T-cell (primary cell): ENCODE results near the gene PPP1R14D. TPM values are rescaled to one million over a fixed set of nuclear protein-coding genes. Genes with fewer than 3 reads are reported as not detected.

Source experiments
- ATAC-seq, 4 experiments: fragments of 200-7000 bp in 3 of 4; fragments of 150-1000 bp in 1 of 4; cut with Tn5 transposase; replicated peaks in 1 of 4; 1 replicate in 3 of 4; 2 replicates in 1 of 4; pipeline ENCODE4 v1.10.0; 2021; ENCODE audit warnings: moderate library complexity in 3 of 4, mild to moderate bottlenecking in 2 of 4, moderate number of reproducible peaks in 1 of 4
- CTCF ChIA-PET, 2 donors: fragments of 300-600 bp; sonication (Branson Sonifier 250); formaldehyde crosslinking; loops; one replicate each; lab custom pipeline; 2022; ENCODE audit warnings: antibody characterized with exemption in 2 of 2; lab: Charles Lee
- POLR2A ChIA-PET, 2 donors: fragments of 300-600 bp; sonication (Branson Sonifier 250); formaldehyde crosslinking; loops; one replicate each; lab custom pipeline; 2022; ENCODE audit warnings: antibody characterized with exemption in 2 of 2; lab: Charles Lee
- DNase-seq, 35 experiments: peaks; one replicate each; pipeline versions ENCODE4 v3.0.0 to v3.0.0-alpha.2; 2013 to 2023
- H3K27ac ChIP-seq: one replicate; pipeline ENCODE4 v1.5.1; 2013; ENCODE audit warnings: low read length
- H3K27me3 ChIP-seq, 2 experiments: replicated peaks in 1 of 2; 1 replicate in 1 of 2; 2 replicates in 1 of 2; pipeline versions ENCODE4 v1.6.1 to v1.7.0; 2013; ENCODE audit warnings: low read length in 1 of 2, mixed read lengths in 1 of 2; ENCODE audit not compliant: control insufficient read depth in 2 of 2, insufficient read depth in 2 of 2; ENCODE audit errors: extremely low read depth in 1 of 2
- H3K36me3 ChIP-seq, 2 donors: 1 replicate in 1 of 2; 2 replicates in 1 of 2; pipeline versions ENCODE4 v1.6.1 to v1.7.0; 2013; ENCODE audit warnings: low read length in 1 of 2; ENCODE audit not compliant: control insufficient read depth in 2 of 2, insufficient read depth in 1 of 2; ENCODE audit errors: extremely low read depth in 1 of 2
- H3K4me1 ChIP-seq, 2 experiments: 1 replicate in 1 of 2; 2 replicates in 1 of 2; pipeline versions ENCODE4 v1.6.1 to v1.7.0; 2013; ENCODE audit warnings: low read length in 2 of 2, mixed read lengths in 1 of 2; ENCODE audit not compliant: insufficient read depth in 2 of 2, control insufficient read depth in 1 of 2; ENCODE audit errors: extremely low read depth in 1 of 2
- H3K4me3 ChIP-seq, 2 donors: 1 replicate in 1 of 2; 2 replicates in 1 of 2; pipeline versions ENCODE4 v1.5.1 to v1.7.0; 2013; ENCODE audit warnings: mild to moderate bottlenecking in 2 of 2, low read length in 1 of 2, moderate library complexity in 1 of 2; ENCODE audit not compliant: control insufficient read depth in 1 of 2; ENCODE audit errors: extremely low read depth in 1 of 2
- H3K9me3 ChIP-seq: 2 replicates; pipeline ENCODE4 v1.7.0; 2013
- H3K27ac Mint-ChIP-seq, 2 donors: one replicate each; pipeline ENCODE4 v1.8.0; 2020 to 2021; ENCODE audit warnings: mild to moderate bottlenecking in 2 of 2, mixed read lengths in 2 of 2
- H3K27me3 Mint-ChIP-seq, 2 donors: one replicate each; pipeline ENCODE4 v1.8.0; 2021 to 2022; ENCODE audit warnings: mixed read lengths in 2 of 2
- H3K36me3 Mint-ChIP-seq: one replicate; pipeline ENCODE4 v1.8.0; 2021; ENCODE audit warnings: mixed read lengths
- H3K4me1 Mint-ChIP-seq, 3 donors: one replicate each; pipeline ENCODE4 v1.8.0; 2020 to 2022; ENCODE audit warnings: mixed read lengths in 3 of 3, mild to moderate bottlenecking in 1 of 3
- H3K4me3 Mint-ChIP-seq, 3 donors: one replicate each; pipeline ENCODE4 v1.8.0; 2020 to 2022; ENCODE audit warnings: mild to moderate bottlenecking in 3 of 3, mixed read lengths in 3 of 3, moderate library complexity in 3 of 3
- H3K9me3 Mint-ChIP-seq, 3 donors: one replicate each; pipeline ENCODE4 v1.8.0; 2020 to 2022; ENCODE audit warnings: mixed read lengths in 3 of 3
- WGBS: methylation state at CpG from one replicate; pipeline ENCODE4 v1.1.5; 2013; ENCODE audit warnings: missing lambda C conversion rate; ENCODE audit not compliant: insufficient coverage; 5-methylcytosine and 5-hydroxymethylcytosine counted together
- total RNA-seq, 35 experiments: library from RNA in 6 of 35; stranded (reverse) in 6 of 35; fragments of 120-200 nt in 1 of 35; gene quantifications; one replicate each; pipeline versions ENCODE4 v1.2.1 to v1.2.4 and lab custom pipeline; 2013 to 2026

Gene PPP1R14D
- total RNA-seq, 5 donors from 2014 or later (not counting 1 experiment from before 2014, with no cell fraction given): not detected

DNA sequence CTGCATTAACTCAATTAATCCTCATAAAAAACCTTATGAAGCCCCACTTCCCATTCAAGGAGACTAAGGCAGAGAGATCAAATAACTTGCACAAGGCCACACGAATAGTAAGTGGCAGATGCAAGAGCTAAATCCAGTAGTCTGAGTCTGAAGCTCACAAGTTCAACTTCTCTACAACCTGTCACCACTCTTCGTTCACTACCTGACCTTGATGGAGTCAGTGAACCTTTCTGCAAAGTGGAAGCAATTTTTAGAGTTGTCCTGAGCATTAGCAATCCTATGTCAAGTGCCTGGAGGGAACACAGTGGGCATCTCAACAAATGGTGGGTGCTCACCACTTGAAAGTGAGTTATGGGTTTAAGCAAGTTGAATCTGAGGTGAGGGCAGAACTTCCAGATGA, 13.2 kb upstream of the PPP1R14D start:
- ChIA-PET CTCF (no interaction called here), POLR2A (no interaction called here)
- Histone ChIP-seq H3K4me1 (peaks cover 0 to 19% of the 10 kb centered on the region in 2 experiments), H3K9me3 (no peaks in the 10 kb centered on the region), H3K36me3 (no peaks in the 10 kb centered on the region), H3K27ac (no peak overlapping the region), H3K4me3 (no peak overlapping the region), H3K27me3 (peaks cover 0 to 29% of the 10 kb centered on the region in 2 experiments)
- Mint-ChIP-seq H3K4me3 (peak overlapping the region in 1 of 3 donors; percentile 4), H3K36me3 (no peaks in the 10 kb centered on the region), H3K9me3 (no peaks in the 10 kb centered on the region), H3K27me3 (peaks cover 7% of the 10 kb centered on the region in 2 donors), H3K4me1 (peaks cover 12 to 20% (median 13%) of the 10 kb centered on the region in 3 donors), H3K27ac (no peak overlapping the region)
- ATAC-seq (no peak), DNase-seq (no peak)
- WGBS: no CpG with 5 or more reads among the region's 2 CpGs

DNA sequence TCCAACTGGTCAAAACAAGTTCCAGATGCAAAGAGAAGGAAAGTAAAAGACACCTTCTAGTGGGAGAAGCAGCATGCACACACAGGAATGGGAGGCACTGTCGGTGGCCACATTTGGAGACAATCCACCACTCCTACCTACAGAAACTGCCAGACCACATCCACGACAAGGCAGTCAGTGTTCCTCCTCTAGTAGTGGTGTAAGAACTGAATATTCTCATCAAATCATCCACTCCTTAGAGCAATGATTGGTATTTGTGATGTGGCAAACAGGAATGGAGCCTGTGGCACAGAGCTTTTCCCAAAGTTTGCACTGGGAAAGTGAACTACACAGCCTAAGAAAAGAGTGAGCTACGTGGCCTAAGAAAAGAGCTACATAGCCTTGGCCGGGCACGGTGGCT, 10.2 kb upstream of the PPP1R14D start:
- Mint-ChIP-seq H3K27me3 (peaks cover 4 to 5% of the 10 kb centered on the region in 2 donors), H3K9me3 (no peaks in the 10 kb centered on the region), H3K4me3 (no peak overlapping the region), H3K36me3 (no peaks in the 10 kb centered on the region), H3K27ac (no peak overlapping the region), H3K4me1 (peaks cover 0 to 4% (median 4%) of the 10 kb centered on the region in 3 donors)
- WGBS: 93% methylated on average over 3 of the region's 5 CpGs
- no peak overlapping the region for H3K27ac ChIP-seq
- H3K36me3 ChIP-seq: no peaks in the 10 kb centered on the region
- H3K27me3 ChIP-seq: peaks cover 0 to 8% of the 10 kb centered on the region in 2 experiments
- H3K9me3 ChIP-seq: no peaks in the 10 kb centered on the region
- DNase-seq (no peak), ATAC-seq (no peak)
- H3K4me3 ChIP-seq: no peak overlapping the region
- CTCF ChIA-PET: no interaction called here
- POLR2A ChIA-PET: interaction anchor here (0.6 kb wide), 2 partner anchors 131 to 279 kb away, joined by 4 to 5 read pairs; no protein-coding TSS in a partner anchor
- peaks cover 0 to 5% of the 10 kb centered on the region in 2 experiments for H3K4me1 ChIP-seq

DNA sequence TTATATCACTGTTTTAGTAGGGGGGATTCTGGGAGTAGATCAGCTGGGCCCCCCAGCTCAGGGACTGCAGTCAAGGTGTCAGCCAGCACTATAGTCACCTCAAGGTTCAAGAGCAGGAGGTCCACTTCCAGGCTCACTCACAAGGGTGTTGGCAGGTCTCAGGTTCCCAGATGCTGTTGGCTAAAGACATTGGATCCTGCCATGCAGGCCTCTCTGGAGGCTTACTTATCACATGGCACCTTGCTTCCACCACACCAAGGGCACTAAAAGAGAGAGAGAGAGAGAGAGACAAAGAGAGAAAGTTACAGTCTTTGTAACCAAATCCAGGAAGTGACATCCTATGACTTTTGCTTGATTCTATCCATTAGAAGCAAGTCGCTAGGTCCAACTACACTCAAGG, 7.5 kb upstream of the PPP1R14D start:
- no peak overlapping the region for H3K4me3 ChIP-seq
- peaks cover 0 to 3% of the 10 kb centered on the region in 2 experiments for H3K27me3 ChIP-seq
- no peaks in the 10 kb centered on the region for H3K36me3 Mint-ChIP-seq
- H3K4me1 ChIP-seq: no peaks in the 10 kb centered on the region
- no peak overlapping the region for H3K27ac Mint-ChIP-seq
- H3K27ac ChIP-seq: no peak overlapping the region
- 80% methylated on average over 1 of the region's 1 CpG for WGBS
- DNase-seq (no peak), ATAC-seq (no peak)
- H3K9me3 Mint-ChIP-seq: no peaks in the 10 kb centered on the region
- no peaks in the 10 kb centered on the region for H3K27me3 Mint-ChIP-seq
- no peak overlapping the region for H3K4me3 Mint-ChIP-seq
- no peaks in the 10 kb centered on the region for H3K4me1 Mint-ChIP-seq
- H3K36me3 ChIP-seq: no peaks in the 10 kb centered on the region
- H3K9me3 ChIP-seq: no peaks in the 10 kb centered on the region
- POLR2A ChIA-PET: interaction anchor here in 1 of 2 donors (0.8 kb wide), 1 partner anchor 31 kb away, joined by 3 read pairs; no protein-coding TSS in a partner anchor
- CTCF ChIA-PET: no interaction called here

DNA sequence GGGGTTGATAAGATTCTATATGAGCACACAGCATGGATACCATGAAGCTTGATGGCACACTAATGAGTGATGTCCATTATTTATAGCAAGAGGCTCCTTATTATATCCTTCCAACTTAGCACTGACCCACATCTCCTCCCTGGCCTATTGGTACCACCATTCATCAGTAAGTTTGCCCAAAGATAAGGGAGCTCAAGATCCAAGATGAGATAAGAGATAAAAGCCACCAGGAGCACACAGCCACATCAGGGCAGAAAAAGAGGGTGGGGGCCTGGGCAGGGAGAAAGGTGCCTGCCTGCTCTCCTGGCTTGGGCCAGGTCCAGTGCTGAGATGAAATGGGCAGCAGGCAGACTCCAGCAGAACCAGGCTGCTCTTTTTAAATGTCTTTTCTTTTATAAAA, 4.4 kb upstream of the PPP1R14D start:
- POLR2A ChIA-PET: no interaction called here
- Mint-ChIP-seq H3K36me3 (no peaks in the 10 kb centered on the region), H3K27me3 (no peaks in the 10 kb centered on the region), H3K4me1 (no peaks in the 10 kb centered on the region), H3K27ac (no peak overlapping the region), H3K9me3 (no peaks in the 10 kb centered on the region), H3K4me3 (no peak overlapping the region)
- Histone ChIP-seq H3K4me3 (no peak overlapping the region), H3K36me3 (no peaks in the 10 kb centered on the region), H3K27ac (no peak overlapping the region), H3K9me3 (no peaks in the 10 kb centered on the region), H3K4me1 (no peaks in the 10 kb centered on the region), H3K27me3 (peaks cover 0 to 7% of the 10 kb centered on the region in 2 experiments)
- DNase-seq (no peak), ATAC-seq (no peak)
- CTCF ChIA-PET: interaction anchor here in 1 of 2 donors (0.7 kb wide), 1 partner anchor 261 kb away, joined by 3 read pairs; no protein-coding TSS in a partner anchor

DNA sequence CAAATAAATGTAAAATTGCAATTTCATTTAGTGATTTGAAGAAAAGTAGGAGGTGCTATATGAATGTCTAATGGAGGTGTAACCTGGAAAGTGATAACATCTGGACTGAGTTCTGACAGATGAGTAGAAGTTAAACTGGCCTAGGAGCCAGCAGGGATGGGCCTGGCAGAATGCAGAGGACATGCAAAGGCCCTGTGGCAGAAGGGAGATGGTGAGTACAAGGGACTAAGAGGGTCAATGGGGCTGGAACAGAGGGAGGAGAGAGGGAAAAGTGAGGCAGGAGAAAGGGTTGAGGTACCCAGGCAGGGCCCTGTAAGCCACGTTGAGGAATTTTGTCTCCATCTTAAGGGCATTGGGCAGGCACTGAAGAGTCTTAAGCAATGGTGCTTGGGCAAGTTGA, 3.4 kb upstream of the PPP1R14D start:
- Histone ChIP-seq H3K4me3 (no peak overlapping the region), H3K4me1 (no peaks in the 10 kb centered on the region), H3K36me3 (no peaks in the 10 kb centered on the region), H3K27me3 (peaks cover 0 to 7% of the 10 kb centered on the region in 2 experiments), H3K27ac (no peak overlapping the region), H3K9me3 (no peaks in the 10 kb centered on the region)
- no peak for ATAC-seq
- H3K27me3 Mint-ChIP-seq: no peaks in the 10 kb centered on the region
- H3K4me1 Mint-ChIP-seq: no peaks in the 10 kb centered on the region
- H3K4me3 Mint-ChIP-seq: no peak overlapping the region
- no peak overlapping the region for H3K27ac Mint-ChIP-seq
- POLR2A ChIA-PET: no interaction called here
- CTCF ChIA-PET: no interaction called here
- H3K36me3 Mint-ChIP-seq: no peaks in the 10 kb centered on the region
- no peaks in the 10 kb centered on the region for H3K9me3 Mint-ChIP-seq
- no peak for DNase-seq
- 60% methylated on average over 1 of the region's 1 CpG for WGBS

DNA sequence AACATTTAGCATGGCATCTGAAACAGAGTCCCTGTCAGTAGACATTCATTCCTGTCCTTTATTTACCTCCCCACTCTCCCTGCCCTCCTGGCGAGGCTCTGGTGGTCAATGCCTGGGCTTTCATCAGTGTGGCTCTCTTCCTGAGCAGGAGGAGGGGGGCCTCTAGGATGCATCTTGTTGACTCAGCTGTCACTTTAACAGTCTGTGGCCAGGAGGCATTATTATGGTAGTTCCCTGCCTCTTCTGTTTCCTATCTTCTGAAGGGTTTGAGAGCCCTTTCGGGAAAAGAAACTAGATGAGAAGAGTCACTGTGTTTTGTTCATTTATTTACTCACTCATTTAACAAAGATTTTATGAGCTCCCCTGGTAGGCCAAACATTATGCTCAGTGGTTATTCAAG, 2.4 kb upstream of the PPP1R14D start:
- DNase-seq (no peak), ATAC-seq (no peak)
- Mint-ChIP-seq H3K9me3 (no peaks in the 10 kb centered on the region), H3K27ac (no peak overlapping the region), H3K27me3 (no peaks in the 10 kb centered on the region), H3K36me3 (no peaks in the 10 kb centered on the region), H3K4me3 (no peak overlapping the region), H3K4me1 (no peaks in the 10 kb centered on the region)
- H3K27me3 ChIP-seq: peaks cover 0 to 7% of the 10 kb centered on the region in 2 experiments
- H3K4me1 ChIP-seq: no peaks in the 10 kb centered on the region
- no peak overlapping the region for H3K4me3 ChIP-seq
- WGBS: 90% methylated on average over 2 of the region's 2 CpGs
- ChIA-PET CTCF (no interaction called here), POLR2A (no interaction called here)
- no peaks in the 10 kb centered on the region for H3K9me3 ChIP-seq
- no peak overlapping the region for H3K27ac ChIP-seq
- H3K36me3 ChIP-seq: no peaks in the 10 kb centered on the region

DNA sequence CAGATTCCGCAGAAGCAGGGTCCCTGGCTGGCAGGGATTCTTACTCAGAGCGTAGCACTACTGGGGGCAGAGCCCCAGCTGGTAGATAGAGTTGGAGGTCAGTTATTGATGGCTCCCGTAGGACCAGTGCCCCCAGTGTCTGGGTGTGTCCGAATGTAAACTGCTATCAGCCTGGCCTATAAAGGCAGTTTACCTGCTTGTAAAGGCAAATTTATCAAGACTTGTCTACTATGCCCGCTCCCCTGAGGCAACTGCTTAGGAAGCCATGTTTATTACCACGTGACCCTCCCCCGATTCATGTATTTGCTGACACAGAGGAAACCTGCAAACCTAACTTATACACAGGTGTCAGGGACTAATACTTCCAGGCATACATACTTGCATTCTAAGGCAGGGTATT, 607 bp upstream of the PPP1R14D start:
- H3K4me1 ChIP-seq: no peaks in the 10 kb centered on the region
- no peak overlapping the region for H3K4me3 Mint-ChIP-seq
- POLR2A ChIA-PET: no interaction called here

More for the DNA sequence above, 607 bp upstream of the PPP1R14D start:
- Histone ChIP-seq H3K36me3 (no peaks in the 10 kb centered on the region), H3K4me3 (no peak overlapping the region), H3K9me3 (no peaks in the 10 kb centered on the region), H3K27ac (no peak overlapping the region), H3K27me3 (peaks cover 0 to 12% of the 10 kb centered on the region in 2 experiments)
- no peak overlapping the region for H3K27ac Mint-ChIP-seq
- no peaks in the 10 kb centered on the region for H3K4me1 Mint-ChIP-seq
- DNase-seq (no peak), ATAC-seq (no peak)
- H3K9me3 Mint-ChIP-seq: no peaks in the 10 kb centered on the region
- 63% methylated on average over 3 of the region's 7 CpGs for WGBS
- CTCF ChIA-PET: no interaction called here
- no peaks in the 10 kb centered on the region for H3K27me3 Mint-ChIP-seq
- no peaks in the 10 kb centered on the region for H3K36me3 Mint-ChIP-seq
